Fibroblast of skin of right biceps (primary cell): ENCODE measurements around the gene TMEM150B.
A peak's percentile ranks its signal among the peaks of the same experiment; 100 is the strongest.

ENCODE experiments used
- DNase-seq: peaks from one replicate; pipeline ENCODE4 v3.0.0-alpha.2; 2013

Gene TMEM150B

GRCh38 chr19:55304279-55304978, 20.7 kb downstream of the TMEM150B start:
- DNase-seq, result peak; percentile 36

- no peak for DNase-seq
Observed at GRCh38 chr19:55303477-55303876, 21.7 kb downstream of the TMEM150B start.

GRCh38 chr19:55302318-55302703, 22.8 kb downstream of the TMEM150B start:
- no peak for DNase-seq

DNA sequence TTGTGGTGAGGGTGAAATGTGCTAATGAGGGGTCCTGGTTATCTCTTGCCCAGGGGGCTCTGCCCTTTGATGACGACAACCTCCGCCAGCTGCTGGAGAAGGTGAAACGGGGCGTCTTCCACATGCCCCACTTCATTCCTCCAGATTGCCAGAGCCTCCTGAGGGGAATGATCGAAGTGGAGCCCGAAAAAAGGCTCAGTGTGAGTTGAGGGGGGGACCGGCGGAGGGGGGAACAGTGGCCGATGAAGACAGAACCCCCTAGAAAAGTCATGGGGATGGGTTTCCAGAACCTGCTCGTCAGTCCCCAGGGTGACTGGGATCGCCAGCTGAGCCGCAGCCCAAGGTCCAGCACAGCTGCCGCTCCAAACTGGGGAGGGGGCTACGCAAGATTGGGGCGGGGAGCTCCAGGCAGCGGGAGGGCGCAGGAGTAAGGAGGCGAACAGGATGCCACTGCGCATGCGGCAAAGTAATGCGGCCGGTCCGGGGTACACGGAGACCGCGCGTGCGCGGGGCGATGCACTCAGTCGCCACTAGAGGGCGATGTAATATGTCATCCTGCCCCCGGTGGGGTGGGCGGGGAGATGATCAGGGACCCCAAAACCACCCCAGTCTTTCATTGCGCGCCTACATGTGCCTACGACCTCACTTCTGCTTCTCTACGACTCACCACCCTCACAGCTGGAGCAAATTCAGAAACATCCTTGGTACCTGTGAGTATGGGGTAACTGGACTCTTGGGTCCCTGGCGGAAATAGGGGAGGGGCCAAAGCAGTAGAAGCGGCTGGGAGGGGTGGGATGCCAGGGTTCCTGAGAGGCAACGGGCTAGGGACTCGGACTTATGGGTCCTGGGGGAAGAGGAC, 23.5 kb downstream of the TMEM150B start:
- peak; percentile 70 for DNase-seq

DNA sequence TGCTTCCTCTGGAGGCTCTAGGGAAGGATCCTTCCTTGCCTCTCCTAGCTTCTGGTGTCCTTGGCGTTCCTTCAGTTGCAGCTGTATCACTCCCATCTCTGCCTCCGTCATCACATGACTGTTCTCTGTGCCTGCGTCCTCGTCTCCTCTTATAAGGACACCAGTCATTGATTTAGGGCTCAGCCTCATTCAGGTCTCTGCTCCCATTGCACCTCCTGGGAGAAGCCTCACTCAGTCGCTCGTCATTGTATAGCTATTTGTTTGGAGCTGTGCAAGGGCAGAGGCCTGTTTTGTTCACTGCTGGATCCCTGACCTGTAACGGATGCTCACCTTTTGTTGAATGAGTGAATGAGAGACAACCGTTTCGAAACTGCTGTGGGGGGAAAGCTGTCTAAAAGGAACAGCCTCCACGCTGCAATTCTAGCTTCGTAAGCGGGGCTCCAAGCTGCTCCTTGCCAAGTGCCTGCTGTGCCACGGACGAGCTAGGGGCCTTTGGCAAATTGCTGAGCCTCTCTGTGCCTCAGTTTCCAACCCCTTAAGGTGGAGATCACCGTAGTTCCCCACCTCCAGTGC, 24.2 kb downstream of the TMEM150B start:
- no peak for DNase-seq

- DNase-seq, result no peak
Observed at GRCh38 chr19:55299991-55300390, 25.1 kb downstream of the TMEM150B start.

DNA sequence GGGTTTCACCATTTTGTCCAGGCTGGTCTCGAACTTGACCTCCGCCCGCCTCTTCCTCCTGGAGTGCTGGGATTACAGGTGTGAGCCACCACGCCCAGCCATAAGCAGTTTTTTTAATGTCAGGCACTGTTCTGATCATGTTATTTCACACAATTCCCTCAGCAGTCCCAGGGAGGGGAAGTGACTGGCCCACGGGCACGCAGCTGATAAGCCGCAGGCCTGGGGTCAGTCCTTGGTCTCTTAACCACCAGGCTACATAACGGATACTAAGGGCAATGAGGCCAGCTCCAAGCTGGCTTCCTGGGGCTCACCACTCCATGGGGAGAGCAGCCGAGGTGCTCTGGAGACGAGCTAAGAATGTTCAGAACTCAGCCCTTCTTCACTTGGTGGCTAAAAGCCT, 27.9 kb downstream of the TMEM150B start:
- no peak for DNase-seq

DNA sequence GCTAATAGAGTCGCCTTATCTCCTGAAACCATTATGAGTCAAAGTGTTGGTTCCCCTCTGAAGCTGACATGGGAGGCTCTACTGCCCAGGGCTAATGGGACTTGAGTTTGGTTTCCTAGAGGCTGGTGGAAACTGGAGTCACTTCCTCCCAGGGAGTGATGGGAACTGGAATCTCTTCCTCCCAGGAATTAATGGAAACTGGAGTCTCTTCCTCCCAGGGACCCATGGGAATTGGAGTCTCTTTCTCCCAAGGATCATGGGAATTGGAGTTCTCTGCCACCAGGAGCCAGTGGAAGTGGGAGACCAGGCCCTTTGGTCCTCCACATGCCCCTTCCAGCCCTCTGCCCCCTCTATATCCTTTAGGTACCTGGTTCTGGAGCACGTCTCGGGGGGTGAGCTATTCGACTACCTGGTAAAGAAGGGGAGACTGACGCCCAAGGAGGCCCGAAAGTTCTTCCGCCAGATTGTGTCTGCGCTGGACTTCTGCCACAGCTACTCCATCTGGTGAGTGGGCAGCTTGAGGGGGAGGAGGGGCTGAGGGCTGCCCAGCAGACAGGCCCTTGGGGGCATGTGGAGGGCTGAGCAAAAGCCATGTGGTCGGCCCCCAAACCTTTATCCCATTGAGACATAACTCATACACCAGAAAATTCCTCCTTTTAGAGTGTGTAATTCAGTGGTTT, 35.9 kb downstream of the TMEM150B start:
- DNase-seq, result peak; percentile 27

DNA sequence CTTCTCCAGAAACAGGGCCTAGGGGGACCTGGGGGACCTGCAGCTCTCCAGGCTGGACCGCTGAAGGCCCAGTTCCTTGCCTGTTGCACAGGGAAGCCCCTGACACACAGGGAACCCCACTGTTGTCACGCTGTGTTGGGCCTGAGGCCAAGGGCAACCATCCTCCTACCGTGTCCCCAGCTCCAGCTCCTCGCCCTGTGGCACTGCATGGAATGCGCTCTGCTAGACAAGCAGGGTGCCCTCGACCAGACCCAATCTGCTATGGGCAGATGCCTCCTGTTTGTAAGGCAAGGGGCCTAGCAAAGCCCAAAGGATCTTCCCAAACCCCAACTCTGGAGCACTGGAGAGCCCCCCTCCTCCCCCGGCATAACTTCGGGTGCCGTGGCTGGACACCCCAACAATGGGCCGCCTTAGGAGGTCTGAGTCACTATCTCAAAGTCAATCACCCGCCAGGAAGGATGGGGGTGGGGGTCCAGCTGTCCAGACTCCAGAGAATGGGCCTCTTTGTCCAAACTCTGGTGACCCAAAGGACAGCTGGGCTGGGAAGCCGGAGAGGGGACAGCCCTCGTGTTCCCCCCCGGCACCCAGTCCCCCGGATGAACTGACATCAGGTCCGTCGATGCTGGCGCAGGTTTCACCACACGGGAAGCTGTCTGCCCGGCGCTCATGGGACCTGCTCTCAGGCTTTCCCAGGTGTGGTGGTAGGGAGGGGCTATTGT, 37.6 kb downstream of the TMEM150B start:
- no peak for DNase-seq

DNA sequence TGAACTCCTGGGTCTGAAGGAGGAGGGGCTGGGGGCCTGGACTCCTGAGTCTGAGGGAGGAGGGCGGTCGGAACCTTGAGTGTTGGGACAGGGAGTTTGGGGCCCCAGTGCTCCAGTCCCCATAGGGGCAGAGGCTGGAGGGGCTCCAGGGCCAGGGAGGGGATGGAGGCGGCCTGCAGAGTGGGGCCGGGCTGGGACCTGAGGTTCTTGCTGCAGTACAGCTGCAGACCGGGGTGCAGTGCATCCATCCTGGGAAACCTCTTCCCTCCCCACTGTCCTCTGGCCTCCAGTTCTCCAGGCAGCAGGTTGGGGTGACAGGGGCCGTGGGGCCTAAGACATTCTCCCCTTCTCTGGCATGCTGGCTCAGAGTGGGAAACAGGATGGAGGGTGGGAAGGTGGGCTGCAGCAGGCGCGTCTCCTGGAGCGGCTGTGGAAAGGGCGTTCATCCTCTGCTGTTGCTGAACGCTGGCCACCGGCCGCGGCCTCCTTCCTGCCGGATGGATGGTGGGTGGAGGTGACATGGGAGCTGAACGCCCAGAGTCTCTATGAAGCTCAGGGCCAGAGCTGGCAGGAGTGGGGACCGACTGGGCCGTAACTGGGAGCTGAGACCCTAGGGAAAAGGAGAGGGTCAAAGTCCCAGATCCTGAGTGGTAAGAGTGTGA, 39.8 kb downstream of the TMEM150B start:
- no peak for DNase-seq

- no peak for DNase-seq
Observed at GRCh38 chr19:55284405-55285058, 40.6 kb downstream of the TMEM150B start.

- peak; percentile 86 for DNase-seq
Observed at GRCh38 chr19:55283548-55284377, 41.4 kb downstream of the TMEM150B start, which contains the start of gene BRSK1. TSS of gene BRSK1 (plus strand) at chr19:55283997. CDS start at chr19:55284443, 446 bp downstream.

- DNase-seq, result peak; percentile 96
Observed at GRCh38 chr19:55279770-55280643, 45.1 kb downstream of the TMEM150B start, which contains the start of gene HSPBP1. TSS of gene HSPBP1 (minus strand) at chr19:55280110. CDS start at chr19:55279608, 502 bp downstream.

GRCh38 chr19:55279340-55279739, 45.8 kb downstream of the TMEM150B start:
- no peak for DNase-seq

DNA sequence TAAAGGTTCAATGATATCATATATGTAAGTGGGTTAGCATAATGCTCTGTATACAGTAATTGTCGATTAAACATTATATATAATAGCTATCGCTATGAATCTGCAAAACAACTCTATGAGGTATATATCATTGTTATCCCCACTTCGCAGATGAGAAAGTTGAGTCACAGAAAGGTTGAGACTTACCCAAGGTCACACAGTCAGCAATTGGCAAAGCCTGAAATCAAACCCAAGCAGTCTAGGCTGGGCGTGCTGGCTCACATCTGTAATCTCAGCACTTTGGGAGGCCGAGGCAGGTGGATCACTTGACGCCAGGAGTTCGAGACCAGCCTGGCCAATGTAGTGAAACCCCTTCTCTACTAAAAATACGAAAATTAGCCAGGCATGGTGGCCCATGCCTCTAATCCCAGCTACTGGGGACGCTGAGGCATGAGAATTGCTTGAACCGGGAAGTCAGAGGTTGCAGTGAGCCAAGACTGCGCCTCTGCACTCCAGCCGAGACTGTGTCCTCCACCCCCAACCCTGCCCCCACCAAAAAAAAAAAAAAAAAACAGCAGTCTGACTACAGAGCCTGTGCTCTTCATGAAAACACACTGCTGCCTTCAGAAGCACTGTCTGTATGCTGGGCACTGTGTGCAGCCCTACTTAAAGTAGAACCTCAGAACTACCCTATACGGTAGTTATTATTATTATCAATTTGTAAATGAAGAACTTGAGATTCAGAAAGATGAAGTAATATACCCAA, 46.6 kb downstream of the TMEM150B start:
- no peak for DNase-seq

DNA sequence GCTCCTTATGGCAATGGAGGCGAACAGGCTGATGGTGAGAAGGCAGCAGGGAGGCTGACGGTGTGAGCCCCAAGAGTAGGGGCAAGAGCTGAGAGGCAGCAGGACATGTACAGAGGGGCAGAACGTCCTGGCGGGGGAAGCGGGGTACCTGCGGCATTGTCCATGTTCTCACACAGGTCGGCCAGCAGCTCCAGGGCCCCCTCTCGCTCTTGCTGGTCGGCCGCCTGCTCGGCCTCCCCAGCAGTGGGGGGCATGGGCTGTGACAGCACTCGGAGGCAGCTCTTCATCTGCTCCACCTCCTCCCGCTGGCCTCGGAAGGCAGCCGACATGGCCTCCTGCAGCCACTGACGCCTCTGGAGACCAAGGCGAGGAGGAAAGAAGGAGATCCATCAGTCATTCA, 47.6 kb downstream of the TMEM150B start:
- no peak for DNase-seq

DNA sequence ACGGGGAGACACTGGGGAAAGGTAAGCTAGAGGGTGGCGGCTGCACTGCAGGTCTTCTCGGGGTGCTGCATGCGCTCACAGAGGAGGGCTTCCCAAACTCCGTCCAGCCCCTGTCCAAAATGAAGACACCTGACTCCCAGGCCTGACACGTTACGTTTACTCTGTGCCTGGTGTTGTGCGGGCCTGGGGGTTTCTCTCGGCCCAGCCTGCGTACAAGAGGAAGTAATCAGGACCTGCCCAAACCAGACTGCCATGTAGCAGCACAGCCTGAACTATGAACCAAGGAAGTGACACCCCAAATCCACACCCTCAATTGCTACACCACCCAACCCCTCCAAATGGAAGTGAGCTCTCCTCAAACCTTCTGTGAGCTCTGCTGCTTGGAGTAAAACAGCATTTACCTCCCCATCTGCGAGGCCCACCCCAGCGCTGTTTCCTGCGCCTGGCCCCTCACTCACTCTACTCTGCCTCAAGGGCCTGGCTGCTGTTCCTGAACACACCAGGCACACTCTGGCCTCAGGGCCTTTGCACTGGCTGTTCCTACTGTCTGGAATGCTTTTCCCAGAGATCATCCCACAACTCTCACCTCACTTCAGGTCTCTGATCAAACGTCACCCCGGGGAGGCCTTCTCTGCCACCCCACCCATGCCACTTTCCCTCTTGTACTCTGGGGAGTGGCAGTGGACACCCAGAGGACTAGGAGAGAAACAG, 48.3 kb downstream of the TMEM150B start:
- DNase-seq, result no peak
